ENCODE results near the gene CD80.
A peak's percentile ranks its signal among the peaks of the same experiment; 100 is the strongest.
"Not testable (repeated sequence)": the region's sequence is repeated elsewhere in the genome, so short reads cannot be mapped to it uniquely, and the experiment has no call there.

The CD80 gene

DNA sequence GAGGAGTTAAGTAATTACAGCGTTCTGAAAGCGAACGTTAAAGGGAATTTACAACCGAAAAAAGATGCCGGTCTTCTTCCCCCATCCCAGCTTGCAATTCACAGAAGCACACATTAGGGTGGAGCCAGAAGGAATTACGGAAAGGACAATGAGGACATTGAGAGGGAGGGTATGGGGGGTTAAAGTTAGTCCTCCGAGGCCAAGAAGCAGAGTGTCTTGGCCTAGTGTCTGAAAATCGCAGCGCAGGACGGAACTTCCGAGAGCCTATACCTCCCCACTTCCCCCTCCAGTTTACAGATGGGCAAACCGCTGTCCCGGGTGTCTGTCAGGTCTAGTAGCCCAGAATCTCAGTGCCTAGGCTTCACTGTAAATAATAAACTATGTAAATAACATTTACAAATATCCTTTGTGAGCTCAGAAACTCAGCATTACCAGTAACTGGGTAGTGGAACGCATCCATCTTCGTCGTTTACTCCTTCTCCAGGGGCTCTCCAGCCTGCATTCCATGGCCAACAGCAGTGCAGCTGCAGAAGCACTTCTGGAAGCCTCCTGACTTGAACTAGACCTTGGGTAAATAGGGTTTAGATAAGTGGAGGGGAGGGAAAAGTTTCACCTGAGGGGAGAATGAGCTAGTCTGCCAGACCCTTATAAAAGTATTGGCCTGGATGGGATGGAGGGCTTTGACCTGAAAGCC lies 20.8 kb upstream of the CD80 start:
- no peak for DNase-seq

DNA sequence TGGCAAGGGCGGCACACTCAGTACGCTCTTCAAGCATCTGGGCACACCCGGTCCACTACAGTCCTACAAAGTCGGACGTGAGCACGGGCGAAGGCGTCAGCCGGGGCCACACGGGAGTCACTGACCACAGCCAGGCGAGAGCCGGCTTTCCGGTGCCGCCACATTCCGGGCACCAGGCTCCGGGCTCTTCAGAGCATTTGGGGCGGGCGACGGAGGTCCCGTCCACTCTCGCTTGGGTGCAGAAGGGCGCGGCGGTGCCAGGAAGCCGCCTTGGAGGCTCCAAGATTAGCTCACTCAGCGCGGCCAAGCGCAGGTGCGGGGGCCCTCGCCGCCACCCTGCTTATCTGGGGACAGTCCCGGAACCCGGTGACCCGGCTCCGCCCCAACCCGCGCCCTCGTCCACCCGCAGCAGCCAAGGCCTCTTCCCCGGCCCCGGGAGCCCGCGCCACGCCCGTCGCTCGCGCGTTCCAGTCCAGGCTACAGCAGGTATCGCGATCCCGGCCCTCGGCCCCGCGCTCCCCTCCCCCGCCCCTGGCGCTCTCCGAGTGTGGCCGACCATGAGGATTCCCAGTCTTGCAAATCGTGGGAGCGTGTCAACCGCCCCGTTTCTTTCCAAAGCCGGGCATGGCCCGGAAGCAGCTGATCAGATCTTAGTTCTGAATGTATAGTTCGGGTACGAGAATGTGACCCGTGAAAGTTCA lies 20.1 kb upstream of the CD80 start, which contains the start of gene ADPRH:
ADPRH (plus strand) TSS at position 127 of the 701 bp plus-strand sequence. CDS start 2,678 bp downstream, outside the sequence.
- DNase-seq = peak; percentile 18

DNA sequence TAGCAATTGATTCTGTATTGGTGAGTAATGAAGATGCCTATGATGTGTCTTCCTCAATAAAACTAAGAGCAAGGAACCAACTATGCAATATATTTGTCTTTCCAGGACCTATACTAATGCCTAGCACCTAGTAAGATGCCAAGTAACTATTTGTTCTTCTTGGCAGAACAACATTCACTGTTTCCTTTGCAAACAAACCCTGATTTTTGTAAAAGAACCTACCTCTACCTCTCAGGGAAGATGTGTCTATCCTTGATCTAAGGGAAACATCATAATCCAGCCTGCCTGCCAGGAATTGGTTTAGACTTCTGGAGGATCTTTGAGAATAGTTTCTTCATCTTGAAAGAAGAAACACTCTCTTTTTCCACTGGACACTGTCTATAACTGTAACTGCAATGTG lies 16.1 kb upstream of the CD80 start:
- no peak for DNase-seq

DNA sequence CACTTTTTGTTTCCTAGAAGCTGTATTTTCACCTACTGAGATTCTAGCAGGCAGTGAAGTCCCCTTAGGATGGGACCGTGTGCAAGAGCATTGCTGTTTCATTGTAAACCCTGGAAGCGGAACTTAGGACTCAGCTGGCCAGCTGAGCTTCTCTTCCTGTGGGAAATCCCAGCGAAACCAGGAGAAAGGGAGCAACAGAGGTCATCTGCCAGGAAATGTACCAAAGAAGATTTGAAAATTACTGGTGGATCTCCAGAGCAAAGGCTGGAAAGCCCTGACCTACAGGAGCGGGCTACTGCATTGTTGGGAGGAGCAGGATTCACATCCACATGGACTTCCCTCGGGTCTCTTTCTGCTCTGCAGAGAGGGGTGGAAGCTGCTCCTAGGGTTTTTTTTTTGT lies 12.3 kb upstream of the CD80 start:
- no peak for DNase-seq

DNA sequence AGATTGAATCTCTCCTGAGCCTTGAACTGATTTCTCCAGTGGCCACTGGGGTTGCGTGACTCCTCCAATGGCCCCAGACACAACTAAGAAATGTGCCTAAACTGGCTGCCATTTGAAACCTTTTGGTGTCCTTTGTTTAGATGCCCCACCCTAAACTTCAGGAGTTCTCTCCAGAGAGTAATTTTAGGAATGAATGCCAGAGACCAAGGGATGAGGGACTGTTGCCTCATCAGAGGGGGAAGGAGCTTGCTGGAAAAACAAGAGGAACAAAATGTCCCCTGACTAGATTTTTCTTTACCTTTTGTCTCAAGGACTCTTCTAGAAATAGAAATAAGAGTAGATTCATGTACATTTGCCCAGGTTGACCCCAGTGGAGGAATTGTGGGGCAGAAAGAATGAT lies 11.8 kb upstream of the CD80 start:
- no peak for DNase-seq

DNA sequence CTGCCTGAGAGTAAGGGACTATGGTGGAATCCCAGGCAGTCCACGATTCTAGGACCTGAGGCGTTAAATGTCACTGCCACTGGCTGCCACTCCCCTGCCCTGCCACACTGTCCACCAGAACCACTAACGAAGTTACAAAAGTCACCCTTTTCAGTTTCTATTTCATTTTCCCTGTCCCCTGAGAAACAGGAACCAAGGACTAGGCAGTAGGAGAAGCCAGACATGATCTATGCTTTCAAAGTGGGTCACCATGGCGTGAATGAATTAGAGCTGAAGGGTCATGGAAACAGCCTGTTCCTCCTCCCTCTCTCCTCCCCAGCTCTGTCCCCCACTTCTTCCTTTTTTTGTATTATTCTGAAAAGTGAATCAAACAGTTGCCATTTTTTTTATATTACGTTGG lies 10.8 kb upstream of the CD80 start:
- no peak for DNase-seq

DNA sequence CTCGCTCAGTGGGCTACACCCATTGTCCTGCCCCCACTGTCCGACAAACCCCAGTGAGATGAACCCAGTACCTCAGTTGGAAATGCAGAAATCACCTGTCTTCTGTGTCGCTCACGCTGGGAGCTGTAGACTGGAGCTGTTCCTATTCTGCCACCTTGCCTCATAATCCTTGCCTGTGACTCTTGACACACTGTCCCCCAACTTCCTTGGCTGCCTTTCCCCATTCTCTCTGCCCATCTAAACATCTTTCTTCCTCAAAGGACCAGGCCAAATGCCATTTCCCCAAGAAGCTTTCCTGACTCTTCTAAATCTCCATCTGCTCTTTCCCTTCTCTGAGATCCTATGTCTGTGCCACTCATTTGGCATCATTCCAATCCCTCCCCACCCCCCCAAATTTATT lies 9.7 kb upstream of the CD80 start:
- no peak for DNase-seq

DNA sequence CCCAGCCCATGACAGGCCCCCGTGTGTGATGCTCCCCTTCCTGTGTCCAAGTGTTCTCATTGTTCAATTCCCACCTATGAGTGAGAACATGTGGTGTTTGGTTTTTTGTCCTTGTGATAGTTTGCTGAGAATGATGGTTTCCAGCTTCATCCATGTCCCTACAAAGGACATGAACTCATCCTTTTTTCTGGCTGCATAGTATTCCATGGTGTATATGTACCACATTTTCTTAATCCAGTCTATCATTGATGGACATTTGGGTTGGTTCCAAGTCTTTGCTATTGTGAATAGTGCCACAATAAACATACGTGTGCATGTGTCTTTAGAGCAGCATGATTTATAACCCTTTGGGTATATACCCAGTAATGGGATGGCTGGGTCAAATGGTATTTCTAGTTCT lies 3.9 kb upstream of the CD80 start:
- not testable (repeated sequence) for DNase-seq

DNA sequence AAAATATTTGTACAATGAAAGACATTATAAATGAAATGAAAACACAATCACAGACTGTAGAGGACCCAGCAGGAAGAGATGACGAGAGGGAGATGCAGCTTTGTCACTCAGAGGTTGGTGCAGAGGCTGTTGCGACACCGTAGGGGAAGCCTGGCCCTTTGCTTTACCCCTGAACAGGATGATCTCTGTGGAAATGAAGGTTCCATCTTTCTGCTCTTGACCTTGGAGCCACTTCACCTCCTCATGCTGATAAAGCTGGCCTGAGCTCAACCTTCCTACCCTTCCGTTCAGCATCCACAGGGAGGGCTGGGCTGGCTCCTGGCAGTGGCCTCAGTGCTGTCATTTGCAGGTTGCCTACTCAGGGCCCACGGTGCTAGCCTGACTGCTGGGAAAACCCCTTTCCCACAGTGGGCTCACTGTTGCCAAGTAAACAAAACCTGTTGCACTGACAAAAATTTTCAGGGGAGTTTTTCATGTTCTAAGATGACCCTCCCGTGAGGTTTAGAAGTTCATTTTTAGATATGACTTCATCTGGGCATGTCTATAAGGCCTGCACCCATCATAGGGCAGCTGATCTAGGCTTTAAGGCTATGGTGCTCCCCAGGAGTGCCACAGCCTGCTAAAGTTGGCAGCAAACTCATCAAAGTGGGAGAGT lies 3.0 kb upstream of the CD80 start:
- DNase-seq = no peak

DNA sequence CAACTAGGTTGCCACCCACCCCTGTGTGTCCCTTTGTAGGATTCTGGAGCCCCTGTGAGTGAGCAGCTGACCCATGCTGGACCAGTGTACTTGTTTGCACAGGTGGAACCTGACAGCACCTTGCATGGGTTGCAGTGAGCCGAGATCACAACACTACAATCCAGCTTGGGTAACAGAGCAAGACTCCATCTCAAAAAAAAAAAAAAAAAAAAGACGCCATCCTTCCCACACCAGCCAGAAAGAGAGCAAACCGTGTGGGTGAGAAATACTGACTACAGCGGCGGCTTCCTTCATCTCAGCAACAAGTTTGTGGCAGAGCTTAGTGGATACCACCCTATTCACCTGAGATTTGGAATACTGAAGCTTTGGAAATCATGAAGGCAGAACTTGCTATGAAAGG lies 746 bp upstream of the CD80 start:
- no peak for DNase-seq

DNA sequence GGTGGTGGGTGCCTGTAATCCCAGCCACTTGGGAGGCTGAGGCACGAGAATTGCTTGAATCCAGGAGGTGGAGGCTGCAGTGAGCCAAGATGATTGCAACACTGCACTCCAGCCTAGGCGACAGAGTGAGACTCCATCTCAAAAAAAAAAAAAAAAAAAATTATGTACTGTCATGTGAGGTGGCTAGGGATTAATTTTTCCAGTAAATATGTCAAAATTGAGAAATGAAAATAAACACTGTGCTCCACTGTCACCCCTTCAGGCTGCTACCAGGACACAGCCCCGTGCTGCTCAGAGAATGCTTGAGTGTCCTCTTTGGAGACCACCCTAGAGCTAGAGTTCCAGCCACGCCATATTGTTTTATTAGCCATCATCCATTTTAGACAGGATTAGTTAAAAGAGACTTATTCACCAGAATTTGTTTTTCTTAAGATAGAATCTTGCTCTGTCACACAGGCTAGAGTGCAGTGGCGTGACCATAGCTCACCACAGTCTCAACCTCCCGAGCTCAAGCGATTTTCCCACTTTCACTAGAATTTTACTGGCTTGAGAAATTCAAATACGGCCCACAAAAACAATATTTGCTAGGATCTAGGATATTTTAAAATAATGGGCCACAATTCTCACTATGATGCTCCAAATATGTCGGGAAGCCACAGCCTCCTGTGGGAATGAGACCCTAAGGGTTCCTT lies 642 bp downstream of the CD80 start:
- DNase-seq = no peak

DNA sequence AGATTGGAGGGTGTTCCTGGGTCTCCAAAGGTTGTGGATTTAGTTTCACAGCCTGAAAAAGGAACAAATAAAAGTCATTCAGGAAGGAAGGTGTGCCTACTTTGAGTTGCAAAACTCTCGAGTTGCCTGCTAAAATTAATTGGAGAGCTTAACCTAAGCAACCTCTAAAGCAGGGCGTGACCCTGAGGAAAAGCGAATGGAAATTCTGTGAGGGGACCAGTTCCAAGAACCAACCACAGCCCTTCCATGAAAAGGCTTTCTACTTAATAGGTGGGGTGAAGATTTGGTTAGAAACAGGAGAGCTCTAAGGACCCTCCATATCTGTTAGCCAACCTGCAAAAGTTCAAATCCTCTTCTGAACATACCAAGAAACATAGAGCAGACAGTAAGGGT lies 1.5 kb downstream of the CD80 start:
- DNase-seq = no peak

DNA sequence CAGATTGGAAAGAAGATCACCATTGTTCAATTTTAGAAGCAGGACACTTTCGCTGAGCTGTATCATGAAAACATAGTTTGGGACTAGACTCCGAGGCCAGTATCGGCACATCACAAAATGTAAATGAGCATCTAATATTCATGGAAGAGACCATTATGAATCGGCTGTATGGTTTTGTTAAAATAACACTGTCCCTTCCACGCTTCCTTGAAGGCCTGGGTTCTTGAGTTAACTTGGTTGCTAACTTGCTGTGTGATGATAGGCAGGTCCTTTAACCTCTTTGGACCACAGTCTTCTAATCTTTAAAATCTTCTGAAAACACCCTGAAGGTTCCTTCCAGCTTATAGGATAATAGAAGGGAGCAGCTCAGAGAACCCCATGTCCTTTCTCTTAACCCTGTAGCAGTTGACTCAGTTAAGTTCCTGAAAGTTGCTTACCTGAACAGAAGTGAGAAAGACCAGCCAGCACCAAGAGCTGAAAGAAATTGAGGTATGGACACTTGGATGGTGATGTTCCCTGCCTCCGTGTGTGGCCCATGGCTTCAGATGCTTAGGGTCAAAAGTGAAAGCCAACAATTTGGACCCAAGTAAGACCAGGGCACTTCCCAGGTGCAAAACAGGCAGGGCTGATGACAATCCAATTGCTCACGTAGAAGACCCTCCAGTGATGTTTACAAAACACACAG lies 2.1 kb downstream of the CD80 start:
- DNase-seq = no peak

DNA sequence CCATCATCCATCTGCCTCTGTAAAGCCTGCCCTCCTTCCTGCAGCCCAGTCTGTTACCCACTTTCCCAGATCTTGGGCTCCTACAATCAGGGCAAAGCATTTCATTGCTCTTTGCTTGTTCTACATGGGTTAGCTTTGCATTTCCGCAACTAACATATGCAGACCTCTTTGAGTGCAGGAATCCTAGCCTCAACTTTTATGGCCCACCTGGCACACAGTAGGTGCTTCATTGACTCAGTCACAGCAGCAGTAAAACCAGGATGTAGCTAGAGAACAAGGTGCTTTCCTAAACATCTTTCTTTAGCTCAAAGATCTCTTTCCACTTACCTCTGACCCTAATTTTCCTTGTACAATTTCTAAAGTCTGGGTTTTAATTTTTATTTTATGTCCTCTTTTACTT lies 3.5 kb downstream of the CD80 start:
- no peak for DNase-seq

DNA sequence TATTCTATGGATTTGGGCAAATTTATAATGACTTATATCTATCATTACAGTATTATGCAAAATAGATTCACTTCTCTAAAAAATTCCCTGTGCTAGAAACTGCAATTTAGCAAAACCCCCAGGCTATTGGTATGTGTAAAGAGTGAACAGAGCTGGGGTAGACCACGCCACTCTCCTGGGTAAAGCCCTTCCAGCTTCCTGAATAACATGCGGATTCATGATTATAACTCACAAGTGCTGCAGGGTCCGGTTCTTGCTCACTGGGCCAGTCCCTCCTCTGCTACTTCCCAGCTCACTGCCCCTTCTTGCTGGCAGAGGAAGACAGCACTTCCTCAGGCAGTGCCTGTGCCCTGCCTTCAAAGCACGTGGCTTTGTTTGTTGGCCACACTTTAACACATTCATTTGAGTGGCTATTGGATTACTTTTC lies 4.1 kb downstream of the CD80 start:
- no peak for DNase-seq

DNA sequence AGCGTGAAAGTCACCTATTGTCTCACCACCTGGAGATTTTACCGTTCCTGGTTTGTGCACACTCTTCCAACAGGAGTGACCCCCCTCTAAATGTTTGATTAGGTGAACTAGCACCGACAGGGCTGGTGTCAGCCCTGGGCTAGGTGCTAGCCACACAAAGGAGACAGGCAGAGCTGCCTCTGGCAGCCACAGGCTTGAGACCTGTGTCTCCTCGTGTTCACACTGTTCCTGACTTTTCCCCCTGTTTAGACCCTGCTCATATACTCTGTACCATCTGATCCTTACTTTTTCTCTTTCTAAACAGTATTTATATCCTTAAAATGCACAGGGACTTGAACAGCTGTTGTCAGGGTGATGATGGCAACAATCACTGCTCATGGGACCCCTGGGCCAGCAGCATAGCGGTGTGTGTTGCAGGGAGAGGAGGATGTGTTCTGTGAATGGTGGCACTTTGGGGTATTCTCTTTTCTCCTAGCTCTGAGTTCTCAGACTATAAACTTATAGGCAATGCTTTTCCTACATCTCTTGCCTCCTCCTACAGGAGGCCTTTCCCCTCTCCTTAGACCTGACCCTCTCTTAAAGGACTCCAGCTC lies 5.5 kb downstream of the CD80 start:
- DNase-seq = no peak

DNA sequence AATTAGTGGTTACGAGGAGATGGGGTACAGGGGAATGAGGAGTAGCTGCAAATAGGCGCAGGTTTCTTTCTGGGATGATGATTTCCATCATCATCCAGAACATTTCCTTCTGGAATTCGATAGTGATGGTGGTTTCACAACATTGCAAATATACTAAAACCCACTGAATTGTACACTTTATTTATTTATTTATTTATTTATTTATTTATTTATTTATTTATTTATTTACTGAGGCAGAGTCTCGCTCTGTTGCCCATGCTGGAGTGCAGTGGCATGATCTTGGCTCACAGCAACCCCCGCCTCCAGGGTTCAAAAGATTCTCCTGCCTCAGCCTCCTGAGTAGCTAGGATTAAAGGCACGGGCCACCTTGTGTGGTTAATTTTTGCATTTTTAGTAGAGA lies 6.5 kb downstream of the CD80 start:
- not testable (repeated sequence) for DNase-seq

DNA sequence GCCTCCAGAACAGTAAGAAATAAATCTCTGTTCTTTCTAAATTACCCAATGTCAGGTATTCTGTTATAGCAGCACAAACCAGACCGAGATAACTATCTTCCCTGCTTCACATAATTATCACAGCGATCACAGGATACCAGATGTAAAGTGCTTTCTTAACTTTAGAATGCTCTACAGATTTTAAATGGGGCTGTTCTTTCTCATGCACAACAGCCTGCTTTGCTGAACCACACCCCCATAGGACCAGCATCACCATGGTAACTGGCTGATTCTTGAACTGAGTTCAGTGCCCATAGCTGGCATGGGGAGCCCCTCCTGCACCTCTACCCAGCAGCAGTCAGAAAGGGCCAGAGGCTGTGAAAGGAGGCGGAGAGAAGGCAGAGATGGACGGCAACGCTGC lies 7.8 kb downstream of the CD80 start:
- no peak for DNase-seq

DNA sequence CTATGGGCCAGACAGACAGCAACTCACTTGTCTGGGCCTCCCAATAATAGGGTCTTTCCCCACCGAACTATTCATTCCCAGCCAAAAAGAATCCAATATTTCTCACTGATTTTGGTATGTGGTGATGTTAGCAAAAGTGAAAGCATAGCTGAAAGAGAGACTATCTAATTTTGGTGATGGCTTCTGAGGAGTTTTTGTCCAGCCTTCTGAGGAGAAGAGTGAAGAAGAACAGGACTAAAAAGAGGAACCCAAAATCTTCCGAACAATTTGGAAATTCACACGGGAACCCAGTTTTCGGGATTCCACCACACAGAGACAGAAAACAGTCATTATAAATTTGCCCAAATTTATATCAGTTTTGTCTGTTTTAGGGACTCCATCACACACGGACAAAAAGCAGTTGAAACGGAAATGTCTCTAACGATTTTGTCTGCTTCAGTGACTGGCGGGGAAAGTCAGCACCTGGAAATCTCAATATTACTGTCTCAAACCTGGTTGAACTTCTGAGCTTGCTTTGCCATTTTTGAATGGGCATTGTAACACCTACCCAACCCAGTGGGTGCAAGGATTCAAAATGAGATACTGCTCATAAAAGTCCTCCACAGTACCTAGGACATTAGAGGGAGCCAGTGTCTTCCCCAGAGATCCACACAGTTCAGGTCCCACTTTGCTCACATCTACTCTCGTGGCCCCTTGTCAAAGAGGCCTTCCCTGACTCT lies 9.1 kb downstream of the CD80 start:
- no peak for DNase-seq

DNA sequence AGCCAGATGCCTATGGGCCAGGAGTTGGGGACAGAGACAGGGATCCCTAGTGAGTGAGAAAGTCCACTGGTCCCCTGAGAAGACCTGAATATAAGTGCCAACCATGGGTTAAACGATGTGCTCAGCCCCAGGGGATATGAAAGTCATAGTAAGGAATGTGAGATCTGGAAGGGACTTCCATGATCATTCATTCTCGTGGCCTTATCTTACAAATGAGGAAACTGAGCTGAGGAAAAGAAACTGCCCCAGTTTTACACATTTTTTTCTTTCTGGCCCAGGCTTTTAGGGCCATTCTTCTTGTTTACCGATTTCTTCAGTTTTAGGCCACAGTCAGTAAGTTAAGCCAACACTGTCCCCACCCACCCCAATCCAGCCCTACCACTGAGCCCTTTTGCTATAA lies 11.1 kb downstream of the CD80 start:
- no peak for DNase-seq

DNA sequence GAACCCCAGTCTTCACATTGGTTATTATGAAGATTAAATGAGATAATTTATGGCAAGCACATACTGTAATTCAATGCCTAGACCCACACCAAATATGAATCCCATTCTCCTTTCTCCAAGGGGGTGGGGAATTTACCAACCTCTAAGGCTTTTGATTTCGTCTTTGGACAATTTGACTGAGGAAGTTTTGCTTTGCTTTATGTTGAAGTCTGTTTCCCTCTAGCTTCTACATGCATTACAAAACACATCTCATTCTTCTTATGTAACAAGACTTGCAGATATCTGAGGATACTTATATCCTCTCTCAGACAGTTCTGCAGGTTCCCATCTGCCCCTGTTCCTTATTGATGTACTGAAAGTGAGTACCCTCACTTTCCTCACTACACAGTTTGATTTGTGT lies 12.2 kb downstream of the CD80 start:
- no peak for DNase-seq

DNA sequence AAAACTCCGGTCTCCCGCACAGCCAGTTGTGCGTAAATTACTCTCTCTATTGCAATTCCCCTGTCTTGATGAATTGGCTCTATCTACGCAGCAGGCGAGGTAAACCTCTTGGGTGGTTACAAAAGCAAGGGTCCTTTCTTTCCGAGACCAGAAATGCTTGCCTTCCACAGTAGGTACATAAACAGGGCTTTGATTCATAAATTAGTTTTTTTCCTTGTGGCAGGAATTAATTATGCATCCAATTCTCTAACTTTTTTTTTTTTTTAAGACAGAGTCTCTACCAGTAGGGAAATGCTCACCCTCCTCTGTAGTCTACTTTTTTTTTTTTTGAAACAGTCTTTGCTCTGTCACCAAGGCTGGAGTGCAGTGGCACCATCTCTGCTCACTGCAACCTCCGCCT lies 16.3 kb downstream of the CD80 start:
- no peak for DNase-seq
